Measurements from ENCODE around the gene KLHL26. TPM values are rescaled to one million over a fixed set of nuclear protein-coding genes. Genes with fewer than 3 reads are reported as not detected.

Gene KLHL26
- total and polyA plus RNA-seq, 4 experiments from 2014 or later: 4.4 to 14.8 (median 10.6) TPM

GRCh38 chr19:18698321-18699167, 61.7 kb downstream of the KLHL26 start:
- Histone ChIP-seq H3K27ac (ENCODE audit: low read depth, low read length) (peak overlapping the region; percentile 52), H3K9me3 (ENCODE audit: control insufficient read depth in 1 of 2, low read length in 2 of 2) (no peaks in the 10 kb centered on the region), H3K4me3 (ENCODE audit: low read length in 2 of 2) (no peak overlapping the region), H3K27me3 (ENCODE audit: insufficient read depth, low read length) (no peaks in the 10 kb centered on the region), H3K4me1 (ENCODE audit: insufficient read depth, low read length) (peaks cover 37% of the 10 kb centered on the region), H3K36me3 (ENCODE audit: insufficient read depth, low read length) (no peaks in the 10 kb centered on the region)
- intact Hi-C loops (cut with micrococcal nuclease): no loop called here
- Mint-ChIP-seq H3K4me1 (peaks cover 20 to 51% (median 32%) of the 10 kb centered on the region in 4 donors), H3K9me3 (no peaks in the 10 kb centered on the region), H3K4me3 (peak overlapping the region in 5 of 8 donors; percentile 12 to 93 (median 90)), H3K27me3 (no peaks in the 10 kb centered on the region), H3K27ac (peak overlapping the region; percentile 86 to 95 (median 92)), H3K36me3 (no peaks in the 10 kb centered on the region)
- no peak for DNase-seq
- ChIA-PET CTCF (ENCODE audit: partially characterized antibody) (interaction anchor here (1.2 kb wide), 1 partner anchor 8 kb away, joined by 3 read pairs; no protein-coding TSS in a partner anchor), POLR2A (ENCODE audit: partially characterized antibody) (interaction anchor here (1.2 to 1.9 kb wide), 2 partner anchors 14 to 133 kb away, joined by 4 to 7 read pairs; partner anchors contain the start of gene UPF1)

DNA sequence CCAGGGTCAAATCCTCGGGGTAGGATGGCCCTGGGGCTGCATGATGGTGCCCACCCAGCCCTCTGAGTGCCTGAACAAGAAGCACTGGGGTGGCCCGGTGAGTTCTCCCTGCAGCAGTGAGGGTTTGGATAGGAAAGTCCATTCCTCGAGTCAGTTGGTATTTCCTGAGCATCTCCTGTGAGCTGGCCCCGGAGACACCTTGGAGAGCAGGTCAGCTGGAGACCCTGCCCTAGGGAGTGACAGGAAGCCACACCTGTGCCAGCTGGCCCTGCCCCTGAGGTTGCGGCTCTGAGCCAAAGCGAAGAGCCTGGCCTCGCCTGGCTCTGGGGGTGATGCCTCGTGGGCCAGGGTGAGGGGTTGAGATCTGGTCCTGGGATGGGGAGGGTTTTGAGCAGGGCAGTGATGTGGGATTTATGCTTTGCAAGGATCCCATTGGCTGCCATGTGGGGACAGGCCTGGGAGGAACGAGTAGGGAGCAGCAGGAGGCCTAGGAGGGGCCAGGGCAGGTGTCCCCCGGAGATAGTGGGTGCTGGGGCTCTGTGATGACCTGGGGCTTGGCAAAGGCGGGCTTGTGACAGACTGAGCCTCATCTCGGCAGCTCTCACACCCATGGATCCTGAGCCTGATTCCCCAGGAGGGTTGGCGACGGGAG, 62.7 kb downstream of the KLHL26 start:
- Mint-ChIP-seq H3K27me3 (no peaks in the 10 kb centered on the region), H3K27ac (peak overlapping the region; percentile 86 to 95 (median 92)), H3K9me3 (no peaks in the 10 kb centered on the region), H3K36me3 (no peaks in the 10 kb centered on the region), H3K4me1 (peaks cover 21 to 51% (median 32%) of the 10 kb centered on the region in 4 donors), H3K4me3 (peak overlapping the region; percentile 87 to 93 (median 90))
- intact Hi-C loops (cut with micrococcal nuclease): loop anchor here (2.0 kb wide), 2 partner anchors 17 to 63 kb away; partner anchors contain the start of genes CRTC1 and KLHL26
- ChIA-PET CTCF (ENCODE audit: partially characterized antibody) (interaction anchor here (1.2 to 1.5 kb wide), 2 partner anchors 9 to 179 kb away, joined by 3 to 5 read pairs; no protein-coding TSS in a partner anchor), POLR2A (ENCODE audit: partially characterized antibody) (interaction anchor here (0.6 to 1.9 kb wide), 7 partner anchors 14 to 206 kb away, joined by 3 to 7 read pairs (median 5); partner anchors contain the start of genes CRTC1, REX1BD and UPF1)
- peak overlapping the region; percentile 52 for H3K27ac ChIP-seq (ENCODE audit: low read depth, low read length)
- DNase-seq: no peak
- peaks cover 37% of the 10 kb centered on the region for H3K4me1 ChIP-seq (ENCODE audit: insufficient read depth, low read length)
- H3K27me3 ChIP-seq (ENCODE audit: insufficient read depth, low read length): no peaks in the 10 kb centered on the region
- H3K4me3 ChIP-seq (ENCODE audit: low read length in 2 of 2): peak overlapping the region; percentile 38 to 88
- H3K9me3 ChIP-seq (ENCODE audit: control insufficient read depth in 1 of 2, low read length in 2 of 2): no peaks in the 10 kb centered on the region
- no peaks in the 10 kb centered on the region for H3K36me3 ChIP-seq (ENCODE audit: insufficient read depth, low read length)

DNA sequence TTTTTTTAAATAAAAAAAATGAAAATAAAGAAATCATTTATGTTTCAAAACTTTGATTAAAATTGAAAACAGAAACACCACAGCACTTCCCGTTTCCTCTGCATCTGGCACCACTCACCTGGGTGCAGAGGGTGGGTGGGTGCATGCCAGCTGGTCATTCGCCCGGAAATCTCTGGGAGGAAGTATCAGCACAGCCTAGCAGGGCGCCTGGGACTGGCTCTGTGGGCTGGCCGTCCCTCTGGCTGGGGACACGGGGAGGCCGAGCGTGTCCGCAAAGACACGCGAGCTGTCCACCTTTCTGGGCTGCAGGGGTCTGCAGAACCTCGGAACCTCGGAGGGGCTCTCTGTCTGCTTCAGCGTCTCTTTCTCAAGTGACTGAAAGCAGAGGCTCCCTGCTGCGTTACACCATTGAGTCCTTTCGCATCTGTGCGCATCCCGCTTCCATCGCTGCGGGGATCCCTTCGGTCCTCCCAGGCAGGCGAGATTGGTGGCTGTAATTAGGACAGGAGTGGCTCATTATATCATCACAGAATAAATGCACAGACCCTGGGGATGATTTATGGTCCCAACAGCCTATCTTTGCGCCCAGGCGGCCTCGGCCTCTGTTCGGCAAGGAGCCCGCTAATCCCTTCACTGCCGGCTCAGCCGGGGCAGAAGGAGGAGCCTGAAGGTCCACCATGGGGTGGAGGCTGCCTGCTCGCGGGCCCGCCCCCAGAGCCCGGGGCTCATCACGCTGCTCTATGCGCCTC, 63.8 kb downstream of the KLHL26 start:
- peak; percentile 69 to 75 (median 70) for DNase-seq
- Mint-ChIP-seq H3K4me3 (peak overlapping the region; percentile 87 to 93 (median 90)), H3K9me3 (no peaks in the 10 kb centered on the region), H3K27me3 (no peaks in the 10 kb centered on the region), H3K27ac (peak overlapping the region; percentile 86 to 95 (median 88)), H3K4me1 (peaks cover 21 to 48% (median 36%) of the 10 kb centered on the region in 4 donors), H3K36me3 (no peaks in the 10 kb centered on the region)
- ChIA-PET POLR2A (ENCODE audit: partially characterized antibody) (interaction anchor here (0.6 to 1.9 kb wide), 13 partner anchors 9 to 219 kb away, joined by 3 to 7 read pairs (median 4); partner anchors contain the start of genes COPE, CRTC1, DDX49 and REX1BD), CTCF (ENCODE audit: partially characterized antibody) (interaction anchor here (1.5 kb wide), 1 partner anchor 181 kb away, joined by 5 read pairs; no protein-coding TSS in a partner anchor)
- Histone ChIP-seq H3K4me1 (ENCODE audit: insufficient read depth, low read length) (peaks cover 37% of the 10 kb centered on the region), H3K4me3 (ENCODE audit: low read length in 2 of 2) (peak overlapping the region; percentile 57 to 88), H3K27ac (ENCODE audit: low read depth, low read length) (peak overlapping the region; percentile 71), H3K9me3 (ENCODE audit: control insufficient read depth in 1 of 2, low read length in 2 of 2) (no peaks in the 10 kb centered on the region), H3K27me3 (ENCODE audit: insufficient read depth, low read length) (no peaks in the 10 kb centered on the region), H3K36me3 (ENCODE audit: insufficient read depth, low read length) (no peaks in the 10 kb centered on the region)
- intact Hi-C loops (cut with micrococcal nuclease): loop anchor here (2.0 kb wide), 2 partner anchors 18 to 64 kb away; partner anchors contain the start of genes CRTC1 and KLHL26

GRCh38 chr19:18701250-18701608, 64.4 kb downstream of the KLHL26 start:
- peak overlapping the region; percentile 57 to 88 for H3K4me3 ChIP-seq (ENCODE audit: low read length in 2 of 2)
- H3K27ac Mint-ChIP-seq: peak overlapping the region; percentile 86 to 95 (median 88)
- ChIA-PET CTCF (ENCODE audit: partially characterized antibody) (interaction anchor here (0.9 kb wide), 1 partner anchor 131 kb away, joined by 3 read pairs; the partner anchor contains the start of gene UPF1), POLR2A (ENCODE audit: partially characterized antibody) (interaction anchor here (1.0 to 1.8 kb wide), 5 partner anchors 9 to 131 kb away, joined by 3 to 5 read pairs (median 4); partner anchors contain the start of gene UPF1)
- H3K4me1 ChIP-seq (ENCODE audit: insufficient read depth, low read length): peaks cover 37% of the 10 kb centered on the region
- no peaks in the 10 kb centered on the region for H3K27me3 Mint-ChIP-seq
- no peaks in the 10 kb centered on the region for H3K9me3 ChIP-seq (ENCODE audit: control insufficient read depth in 1 of 2, low read length in 2 of 2)
- H3K27ac ChIP-seq (ENCODE audit: low read depth, low read length): peak overlapping the region; percentile 71
- H3K4me3 Mint-ChIP-seq: peak overlapping the region; percentile 87 to 93 (median 90)
- H3K36me3 Mint-ChIP-seq: no peaks in the 10 kb centered on the region
- DNase-seq: no peak
- no peaks in the 10 kb centered on the region for H3K27me3 ChIP-seq (ENCODE audit: insufficient read depth, low read length)
- H3K4me1 Mint-ChIP-seq: peaks cover 21 to 45% (median 33%) of the 10 kb centered on the region in 4 donors
- H3K9me3 Mint-ChIP-seq: no peaks in the 10 kb centered on the region
- H3K36me3 ChIP-seq (ENCODE audit: insufficient read depth, low read length): no peaks in the 10 kb centered on the region
- intact Hi-C loops (cut with micrococcal nuclease): loop anchor here (2.0 kb wide), 2 partner anchors 18 to 64 kb away; partner anchors contain the start of genes CRTC1 and KLHL26

DNA sequence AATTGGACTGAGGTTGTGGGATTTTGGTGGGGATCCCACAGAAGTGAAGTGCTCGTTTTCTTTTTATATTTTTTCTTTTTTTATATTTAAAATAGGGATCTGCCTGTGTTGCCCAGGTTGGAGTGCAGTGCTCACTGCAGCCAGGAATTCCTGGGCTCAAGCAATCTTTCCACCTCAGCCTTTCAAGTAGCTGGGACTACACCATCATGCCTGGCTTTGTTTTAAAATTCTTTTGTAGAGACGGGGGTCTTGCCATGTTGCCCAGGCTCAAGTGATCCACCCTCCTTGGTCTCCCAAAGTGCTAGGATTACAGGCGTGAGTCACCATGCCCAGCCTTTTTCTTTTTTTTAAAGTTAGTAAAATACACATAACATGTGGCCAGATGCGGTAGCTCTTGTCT, 67.2 kb downstream of the KLHL26 start:
- DNase-seq: no peak
- Mint-ChIP-seq H3K9me3 (no peaks in the 10 kb centered on the region), H3K36me3 (no peaks in the 10 kb centered on the region), H3K4me1 (peaks cover 22 to 40% (median 30%) of the 10 kb centered on the region in 4 donors), H3K4me3 (no peak overlapping the region), H3K27ac (peak overlapping the region in 3 of 7 donors; percentile 35 to 70 (median 48)), H3K27me3 (no peaks in the 10 kb centered on the region)
- Histone ChIP-seq H3K27me3 (ENCODE audit: insufficient read depth, low read length) (no peaks in the 10 kb centered on the region), H3K27ac (ENCODE audit: low read depth, low read length) (no peak overlapping the region), H3K4me1 (ENCODE audit: insufficient read depth, low read length) (peaks cover 19% of the 10 kb centered on the region), H3K9me3 (ENCODE audit: control insufficient read depth in 1 of 2, low read length in 2 of 2) (no peaks in the 10 kb centered on the region), H3K36me3 (ENCODE audit: insufficient read depth, low read length) (no peaks in the 10 kb centered on the region), H3K4me3 (ENCODE audit: low read length in 2 of 2) (no peak overlapping the region)
- CTCF ChIA-PET (ENCODE audit: partially characterized antibody): no interaction called here
- POLR2A ChIA-PET (ENCODE audit: partially characterized antibody): no interaction called here
- intact Hi-C loops (cut with micrococcal nuclease): no loop called here

DNA sequence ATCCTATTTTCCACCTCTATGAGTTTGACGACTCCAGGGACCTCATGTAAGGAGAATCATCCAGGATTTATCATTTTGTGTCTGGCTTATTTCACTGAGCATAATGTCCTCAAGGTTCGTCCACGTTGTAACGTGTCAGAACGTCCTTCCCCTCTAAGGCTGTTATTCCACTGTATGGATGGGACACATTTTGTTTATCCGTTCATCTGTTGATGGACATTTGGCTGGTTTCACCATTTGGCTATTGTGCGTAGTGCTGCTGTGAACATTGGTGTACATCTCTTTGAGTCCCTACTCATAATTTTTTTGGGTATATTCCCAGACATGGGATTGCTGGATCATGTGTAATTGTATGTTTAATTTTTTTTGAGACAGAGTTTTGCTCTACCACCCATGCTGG, 68.1 kb downstream of the KLHL26 start:
- Histone ChIP-seq H3K4me3 (ENCODE audit: low read length in 2 of 2) (no peak overlapping the region), H3K4me1 (ENCODE audit: insufficient read depth, low read length) (peaks cover 9% of the 10 kb centered on the region), H3K9me3 (ENCODE audit: control insufficient read depth in 1 of 2, low read length in 2 of 2) (no peaks in the 10 kb centered on the region), H3K27ac (ENCODE audit: low read depth, low read length) (no peak overlapping the region), H3K27me3 (ENCODE audit: insufficient read depth, low read length) (no peaks in the 10 kb centered on the region), H3K36me3 (ENCODE audit: insufficient read depth, low read length) (no peaks in the 10 kb centered on the region)
- Mint-ChIP-seq H3K27ac (peak overlapping the region in 1 of 7 donors; percentile 45), H3K4me3 (no peak overlapping the region), H3K36me3 (no peaks in the 10 kb centered on the region), H3K9me3 (no peaks in the 10 kb centered on the region), H3K27me3 (no peaks in the 10 kb centered on the region), H3K4me1 (peaks cover 14 to 30% (median 22%) of the 10 kb centered on the region in 4 donors)
- ChIA-PET POLR2A (ENCODE audit: partially characterized antibody) (no interaction called here), CTCF (ENCODE audit: partially characterized antibody) (interaction anchor here (0.6 kb wide), 1 partner anchor 195 kb away, joined by 3 read pairs; no protein-coding TSS in a partner anchor)
- DNase-seq: no peak
- intact Hi-C loops (cut with micrococcal nuclease): no loop called here

All from CD4-positive, alpha-beta memory T cell (primary cell).